Activated CD4-positive, alpha-beta T cell treated with anti-CD3 and anti-CD28 coated beads for 36 hours (primary cell): ENCODE measurements around the gene TEKT5. TPM values are rescaled to one million over a fixed set of nuclear protein-coding genes. Genes with fewer than 3 reads are reported as not detected.
"Not testable (repeated sequence)": the region's sequence is repeated elsewhere in the genome, so short reads cannot be mapped to it uniquely, and the experiment has no call there.

Experiments used
- ATAC-seq: fragments of 200-7000 bp; cut with Tn5 transposase; one replicate; pipeline ENCODE4 v1.10.0; 2021; ENCODE audit warnings: mild to moderate bottlenecking, moderate library complexity
- CTCF ChIA-PET: fragments of 350-600 bp; sonication (Branson Sonifier 250); formaldehyde crosslinking; loops from one replicate; lab custom pipeline; 2021; ENCODE audit warnings: antibody characterized with exemption; lab: Charles Lee
- POLR2A ChIA-PET: fragments of 350-600 bp; sonication (Branson Sonifier 250); formaldehyde crosslinking; loops from one replicate; lab custom pipeline; 2021; ENCODE audit warnings: antibody characterized with exemption, inconsistent platforms; lab: Charles Lee
- DNase-seq: peaks from one replicate; pipeline ENCODE4 v3.0.0-alpha.2; 2020
- H3K27ac Mint-ChIP-seq: one replicate; pipeline ENCODE4 v1.8.0; 2021; ENCODE audit warnings: mixed read lengths
- H3K27me3 Mint-ChIP-seq: one replicate; pipeline ENCODE4 v1.8.0; 2021; ENCODE audit warnings: mixed read lengths
- H3K36me3 Mint-ChIP-seq: one replicate; pipeline ENCODE4 v1.8.0; 2021; ENCODE audit warnings: low read depth, mixed read lengths
- H3K4me1 Mint-ChIP-seq: one replicate; pipeline ENCODE4 v1.8.0; 2021; ENCODE audit warnings: mixed read lengths
- H3K4me3 Mint-ChIP-seq: one replicate; pipeline ENCODE4 v1.8.0; 2021; ENCODE audit warnings: mild to moderate bottlenecking, moderate library complexity, mixed read lengths
- H3K9me3 Mint-ChIP-seq: one replicate; pipeline ENCODE4 v1.8.0; 2021; ENCODE audit warnings: low read depth, mixed read lengths
- intact Hi-C, 2 experiments: fragments of 100-400 bp; cut with DNase I in 1 of 2; cut with micrococcal nuclease in 1 of 2; formaldehyde crosslinking; loops; one replicate each; pipeline versions ENCODE4 v1.14.2 to v1.15.1; 2022 to 2024; cut with DNase I, micrococcal nuclease
- total RNA-seq, 2 experiments: library from RNA; stranded (reverse); gene quantifications; one replicate each; pipeline ENCODE4 v1.2.3, GENCODE V29; 2021

The TEKT5 gene
- total RNA-seq, 2 experiments from 2014 or later, result 0.27 TPM; not detected in 1

GRCh38 chr16:10623059-10623458 is 71.7 kb downstream of the TEKT5 start:
- H3K4me1 Mint-ChIP-seq, result peaks cover 2% of the 10 kb centered on the region
- no peaks in the 10 kb centered on the region for H3K36me3 Mint-ChIP-seq
- H3K27ac Mint-ChIP-seq, result no peak overlapping the region
- intact Hi-C loops, result no loop called here
- no peaks in the 10 kb centered on the region for H3K9me3 Mint-ChIP-seq
- H3K27me3 Mint-ChIP-seq, result peaks cover 12% of the 10 kb centered on the region
- ChIA-PET POLR2A (no interaction called here), CTCF (no interaction called here)
- DNase-seq (no peak), ATAC-seq (no peak)
- H3K4me3 Mint-ChIP-seq, result no peak overlapping the region

GRCh38 chr16:10622036-10622921 is 72.5 kb downstream of the TEKT5 start:
- no peaks in the 10 kb centered on the region for H3K9me3 Mint-ChIP-seq
- intact Hi-C loops, result no loop called here
- ATAC-seq, result no peak
- H3K4me1 Mint-ChIP-seq, result peaks cover 2% of the 10 kb centered on the region
- H3K27me3 Mint-ChIP-seq, result peaks cover 14% of the 10 kb centered on the region
- DNase-seq, result no peak
- H3K27ac Mint-ChIP-seq, result no peak overlapping the region
- no peaks in the 10 kb centered on the region for H3K36me3 Mint-ChIP-seq
- no peak overlapping the region for H3K4me3 Mint-ChIP-seq
- ChIA-PET CTCF (no interaction called here), POLR2A (no interaction called here)

GRCh38 chr16:10621216-10621949 is 73.3 kb downstream of the TEKT5 start:
- H3K4me1 Mint-ChIP-seq, H3K4me3 Mint-ChIP-seq, H3K36me3 Mint-ChIP-seq, POLR2A ChIA-PET, H3K9me3 Mint-ChIP-seq, H3K27ac Mint-ChIP-seq, ATAC-seq, intact Hi-C loops, DNase-seq, CTCF ChIA-PET: not testable (repeated sequence)
- H3K27me3 Mint-ChIP-seq, result peaks cover 14% of the 10 kb centered on the region

- Mint-ChIP-seq H3K27ac (no peak overlapping the region), H3K4me3 (no peak overlapping the region), H3K36me3 (no peaks in the 10 kb centered on the region), H3K27me3 (peaks cover 14% of the 10 kb centered on the region), H3K4me1 (peaks cover 2% of the 10 kb centered on the region), H3K9me3 (no peaks in the 10 kb centered on the region)
- intact Hi-C loops, result no loop called here
- ChIA-PET CTCF (no interaction called here), POLR2A (no interaction called here)
- ATAC-seq (no peak), DNase-seq (no peak)
These were observed 74.6 kb downstream of the TEKT5 start for GRCh38 chr16:10620120-10620519.

GRCh38 chr16:10619271-10619849 is 75.4 kb downstream of the TEKT5 start:
- no peaks in the 10 kb centered on the region for H3K9me3 Mint-ChIP-seq
- ATAC-seq, result peak; percentile 26
- DNase-seq, result peak; percentile 43
- ChIA-PET CTCF (no interaction called here), POLR2A (no interaction called here)
- H3K4me1 Mint-ChIP-seq, result peaks cover 2% of the 10 kb centered on the region
- intact Hi-C loops, result no loop called here
- no peak overlapping the region for H3K4me3 Mint-ChIP-seq
- H3K27me3 Mint-ChIP-seq, result peaks cover 11% of the 10 kb centered on the region
- no peaks in the 10 kb centered on the region for H3K36me3 Mint-ChIP-seq
- no peak overlapping the region for H3K27ac Mint-ChIP-seq

GRCh38 chr16:10618710-10619209 is 76.0 kb downstream of the TEKT5 start:
- ChIA-PET POLR2A (no interaction called here), CTCF (interaction anchor here (0.8 kb wide), 1 partner anchor 301 kb away, joined by 5 read pairs; no protein-coding TSS in a partner anchor)
- H3K9me3 Mint-ChIP-seq, result no peaks in the 10 kb centered on the region
- H3K4me3 Mint-ChIP-seq, result no peak overlapping the region
- DNase-seq (no peak), ATAC-seq (no peak)
- H3K4me1 Mint-ChIP-seq, result peaks cover 2% of the 10 kb centered on the region
- no peaks in the 10 kb centered on the region for H3K36me3 Mint-ChIP-seq
- intact Hi-C loops, result no loop called here
- peaks cover 11% of the 10 kb centered on the region for H3K27me3 Mint-ChIP-seq
- H3K27ac Mint-ChIP-seq, result no peak overlapping the region

- peaks cover 11% of the 10 kb centered on the region for H3K27me3 Mint-ChIP-seq
- H3K27ac Mint-ChIP-seq, result no peak overlapping the region
- no peaks in the 10 kb centered on the region for H3K36me3 Mint-ChIP-seq
- H3K4me3 Mint-ChIP-seq, result no peak overlapping the region
- intact Hi-C loops, result no loop called here
- H3K4me1 Mint-ChIP-seq, result peaks cover 2% of the 10 kb centered on the region
- DNase-seq (no peak), ATAC-seq (no peak)
- ChIA-PET CTCF (interaction anchor here (0.8 kb wide), 1 partner anchor 302 kb away, joined by 5 read pairs; no protein-coding TSS in a partner anchor), POLR2A (no interaction called here)
- no peaks in the 10 kb centered on the region for H3K9me3 Mint-ChIP-seq
These were observed 76.9 kb downstream of the TEKT5 start for GRCh38 chr16:10617662-10618420.

GRCh38 chr16:10616756-10617640 is 77.7 kb downstream of the TEKT5 start:
- no peak for DNase-seq
- ChIA-PET CTCF (interaction anchor here (0.7 kb wide), 1 partner anchor 1110 kb away, joined by 3 read pairs; no protein-coding TSS in a partner anchor), POLR2A (no interaction called here)
- Mint-ChIP-seq H3K27ac (no peak overlapping the region), H3K27me3 (peaks cover 11% of the 10 kb centered on the region), H3K36me3 (no peaks in the 10 kb centered on the region), H3K4me1 (peaks cover 2% of the 10 kb centered on the region), H3K4me3 (no peak overlapping the region), H3K9me3 (no peaks in the 10 kb centered on the region)
- no peak for ATAC-seq
- intact Hi-C loops, result no loop called here

GRCh38 chr16:10616419-10616755 is 78.3 kb downstream of the TEKT5 start:
- no peak overlapping the region for H3K4me3 Mint-ChIP-seq
- H3K4me1 Mint-ChIP-seq, result peaks cover 2% of the 10 kb centered on the region
- H3K9me3 Mint-ChIP-seq, result no peaks in the 10 kb centered on the region
- intact Hi-C loops, result no loop called here
- DNase-seq (no peak), ATAC-seq (no peak)
- no peaks in the 10 kb centered on the region for H3K36me3 Mint-ChIP-seq
- H3K27ac Mint-ChIP-seq, result no peak overlapping the region
- ChIA-PET CTCF (interaction anchor here (0.7 kb wide), 1 partner anchor 1110 kb away, joined by 3 read pairs; no protein-coding TSS in a partner anchor), POLR2A (no interaction called here)
- peaks cover 11% of the 10 kb centered on the region for H3K27me3 Mint-ChIP-seq

GRCh38 chr16:10614685-10615084 is 80.0 kb downstream of the TEKT5 start:
- no peaks in the 10 kb centered on the region for H3K36me3 Mint-ChIP-seq
- intact Hi-C loops, result no loop called here
- H3K4me3 Mint-ChIP-seq, result no peak overlapping the region
- H3K27ac Mint-ChIP-seq, result no peak overlapping the region
- no peak for DNase-seq
- H3K4me1 Mint-ChIP-seq, result peaks cover 2% of the 10 kb centered on the region
- POLR2A ChIA-PET, result no interaction called here
- ATAC-seq, result no peak
- H3K9me3 Mint-ChIP-seq, result no peaks in the 10 kb centered on the region
- H3K27me3 Mint-ChIP-seq, result peaks cover 9% of the 10 kb centered on the region
- CTCF ChIA-PET, result no interaction called here
